GM10248 (cell line): ENCODE results near the gene HDGFL2.

Source experiments
- CTCF ChIA-PET: fragments of 300-600 bp; sonication (Branson Sonifier 250); formaldehyde crosslinking; extraction: SDS; loops from one replicate; lab custom pipeline; 2021; ENCODE audit warnings: antibody characterized with exemption; lab: Yijun Ruan, JAX
- POLR2A ChIA-PET: fragments of 350-650 bp; sonication (Branson Sonifier 250); formaldehyde crosslinking; extraction: SDS; loops from one replicate; lab custom pipeline; 2020; ENCODE audit warnings: antibody characterized with exemption; lab: Yijun Ruan, JAX
- DNase-seq: peaks from one replicate; pipeline ENCODE4 v3.0.0; 2012; ENCODE audit errors: extremely low spot score
- TF ChIP-seq, protein P1 (sequence below): IDR thresholded peaks from 2 replicates; pipeline ENCODE4 v1.5.1; 2012; ENCODE audit warnings: mild to moderate bottlenecking, low read depth; ENCODE audit errors: extremely low read depth, missing control alignments, control extremely low read depth

Gene HDGFL2

DNA sequence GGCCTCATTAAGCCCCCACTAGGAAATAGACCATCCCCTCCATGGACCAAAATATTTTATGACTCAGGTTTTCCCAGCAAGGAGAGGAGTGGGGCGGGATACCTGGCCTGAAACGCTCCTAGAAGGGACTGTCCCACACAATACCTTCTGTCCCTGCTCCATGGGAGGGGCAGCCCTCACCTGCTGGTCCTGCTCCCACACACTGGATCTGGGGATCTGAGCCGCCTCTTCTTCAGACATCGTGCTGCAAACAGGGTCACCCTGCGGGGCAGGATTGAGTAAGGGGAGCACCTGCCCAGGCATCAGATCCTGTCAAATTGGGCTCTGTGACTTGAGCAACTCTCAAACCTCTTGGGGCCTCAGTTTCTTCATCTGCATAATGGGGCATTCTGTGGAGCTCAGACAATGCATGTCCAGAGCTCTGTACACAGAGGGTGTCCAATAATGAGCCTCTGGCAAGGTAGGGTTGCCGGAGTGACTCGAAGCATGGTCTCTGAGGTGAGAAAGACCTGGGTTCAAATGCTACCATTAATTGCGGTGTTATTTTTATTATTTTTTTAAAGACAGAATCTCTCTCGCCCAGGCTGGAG is 61.8 kb downstream of the HDGFL2 start:
- DNase-seq, result no peak
- TF ChIP-seq, protein P1, sequence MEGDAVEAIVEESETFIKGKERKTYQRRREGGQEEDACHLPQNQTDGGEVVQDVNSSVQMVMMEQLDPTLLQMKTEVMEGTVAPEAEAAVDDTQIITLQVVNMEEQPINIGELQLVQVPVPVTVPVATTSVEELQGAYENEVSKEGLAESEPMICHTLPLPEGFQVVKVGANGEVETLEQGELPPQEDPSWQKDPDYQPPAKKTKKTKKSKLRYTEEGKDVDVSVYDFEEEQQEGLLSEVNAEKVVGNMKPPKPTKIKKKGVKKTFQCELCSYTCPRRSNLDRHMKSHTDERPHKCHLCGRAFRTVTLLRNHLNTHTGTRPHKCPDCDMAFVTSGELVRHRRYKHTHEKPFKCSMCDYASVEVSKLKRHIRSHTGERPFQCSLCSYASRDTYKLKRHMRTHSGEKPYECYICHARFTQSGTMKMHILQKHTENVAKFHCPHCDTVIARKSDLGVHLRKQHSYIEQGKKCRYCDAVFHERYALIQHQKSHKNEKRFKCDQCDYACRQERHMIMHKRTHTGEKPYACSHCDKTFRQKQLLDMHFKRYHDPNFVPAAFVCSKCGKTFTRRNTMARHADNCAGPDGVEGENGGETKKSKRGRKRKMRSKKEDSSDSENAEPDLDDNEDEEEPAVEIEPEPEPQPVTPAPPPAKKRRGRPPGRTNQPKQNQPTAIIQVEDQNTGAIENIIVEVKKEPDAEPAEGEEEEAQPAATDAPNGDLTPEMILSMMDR, result no peak
- ChIA-PET POLR2A (no interaction called here), CTCF (interaction anchor here (1.6 to 4.1 kb wide), 3 partner anchors 9 to 267 kb away, joined by 4 to 64 read pairs (median 8); no protein-coding TSS in a partner anchor)

DNA sequence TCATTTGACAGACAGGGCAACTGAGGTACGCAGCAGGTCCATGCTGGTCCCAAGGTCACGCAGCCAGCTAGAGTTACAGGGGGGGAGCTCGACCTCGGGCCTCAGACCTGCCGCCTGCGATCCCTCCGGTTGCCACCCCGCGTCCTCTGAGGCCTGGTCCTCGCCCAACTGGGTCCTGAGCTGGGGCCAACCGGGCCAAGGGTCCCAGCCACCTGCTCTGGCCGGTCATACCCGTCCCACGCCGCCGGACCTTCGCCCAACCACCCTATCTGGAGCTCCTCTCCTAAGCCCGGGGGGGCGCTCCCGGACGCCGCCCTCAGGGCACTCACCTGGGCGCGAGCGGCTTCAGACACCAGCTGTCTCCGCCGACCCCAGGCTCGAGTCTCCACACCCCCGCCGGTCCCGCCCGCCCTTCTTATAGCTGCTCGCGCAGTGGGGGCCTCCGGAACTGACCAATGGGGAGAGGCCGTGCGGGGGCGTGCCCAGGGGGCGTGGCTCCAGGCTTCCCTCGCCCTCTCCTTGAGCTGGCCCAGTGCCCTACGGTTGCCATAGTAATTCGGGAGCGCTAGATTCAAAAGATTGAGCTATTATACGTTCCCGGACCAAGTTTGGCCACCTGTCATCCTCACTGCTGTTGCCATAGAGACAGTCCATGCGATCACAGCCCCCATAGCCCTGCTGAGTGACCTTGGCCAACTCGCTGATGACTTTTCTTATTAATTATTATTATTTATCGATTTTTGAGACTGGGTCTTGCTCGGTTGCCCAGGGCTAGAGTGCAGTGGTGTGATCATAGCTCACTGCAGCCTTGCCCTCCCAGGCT is 63.0 kb downstream of the HDGFL2 start, which contains the start of gene PLIN5:
PLIN5 (minus strand) TSS at position 389 of the 823 bp plus-strand sequence. CDS start 1,150 bp downstream, outside the sequence.
- ChIA-PET POLR2A (no interaction called here), CTCF (interaction anchor here (0.9 to 4.1 kb wide), 9 partner anchors 11 to 268 kb away, joined by 3 to 64 read pairs (median 4); partner anchors contain the start of gene SH3GL1)
- DNase-seq, result peak; percentile 61
- TF ChIP-seq, protein P1, result no peak

DNA sequence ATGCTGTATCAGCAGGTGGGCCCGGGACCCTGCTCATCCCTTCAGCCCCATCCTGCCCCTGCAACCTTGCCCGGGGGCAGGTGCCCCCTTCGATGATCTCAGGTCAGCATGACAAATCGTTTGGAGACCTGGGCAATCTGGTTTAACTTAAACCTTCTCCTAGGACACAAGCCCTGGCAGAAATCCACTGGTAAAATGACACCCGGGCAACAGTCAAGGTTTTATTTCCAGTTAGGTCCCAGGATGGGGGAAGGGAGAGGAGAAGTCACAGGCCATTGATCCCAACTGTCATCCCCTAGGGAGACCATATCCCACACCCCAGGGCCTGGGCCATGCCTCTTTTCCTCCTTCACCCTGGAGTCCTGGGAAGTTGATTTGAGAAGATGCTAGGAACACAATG is 64.7 kb downstream of the HDGFL2 start:
- TF ChIP-seq, protein P1, result no peak
- DNase-seq, result no peak
- POLR2A ChIA-PET, result no interaction called here
- CTCF ChIA-PET, result interaction anchor here (4.1 kb wide), 1 partner anchor 12 kb away, joined by 64 read pairs; no protein-coding TSS in a partner anchor

DNA sequence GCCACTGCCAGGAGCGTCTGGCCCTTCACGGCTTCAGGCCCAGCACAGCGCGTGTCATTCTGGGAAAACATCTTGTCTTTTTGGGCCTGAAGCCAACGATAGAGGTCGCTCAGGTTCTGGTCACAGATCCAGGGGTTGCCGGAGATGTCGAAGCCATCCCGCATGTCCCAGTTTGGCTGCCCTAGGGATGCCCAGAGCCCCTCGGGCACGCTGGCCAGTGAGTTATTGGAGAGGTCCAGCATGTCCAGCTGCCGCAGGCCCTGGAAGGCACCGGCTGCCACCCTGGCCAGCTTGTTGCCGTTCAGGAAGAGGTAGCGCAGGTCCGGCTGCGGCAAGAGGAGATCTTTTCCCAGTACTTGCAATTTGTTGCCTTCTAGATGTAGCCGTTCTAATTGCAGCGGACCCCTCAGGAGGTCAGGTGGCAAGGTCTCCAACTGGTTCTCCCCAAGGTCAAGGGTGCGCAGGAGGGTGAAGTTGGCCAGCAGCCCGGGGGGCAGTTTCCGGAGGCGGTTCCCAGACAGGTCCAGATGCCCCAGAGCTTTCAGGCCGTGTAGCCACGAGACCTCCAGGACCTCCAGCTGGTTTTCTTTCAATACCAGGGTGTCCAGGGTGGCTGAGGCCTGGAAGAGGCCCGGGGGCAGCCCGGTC is 66.0 kb downstream of the HDGFL2 start:
- CTCF ChIA-PET, result interaction anchor here (1.6 to 4.8 kb wide), 3 partner anchors 13 to 98 kb away, joined by 4 to 35 read pairs (median 4); no protein-coding TSS in a partner anchor
- no peak for DNase-seq

DNA sequence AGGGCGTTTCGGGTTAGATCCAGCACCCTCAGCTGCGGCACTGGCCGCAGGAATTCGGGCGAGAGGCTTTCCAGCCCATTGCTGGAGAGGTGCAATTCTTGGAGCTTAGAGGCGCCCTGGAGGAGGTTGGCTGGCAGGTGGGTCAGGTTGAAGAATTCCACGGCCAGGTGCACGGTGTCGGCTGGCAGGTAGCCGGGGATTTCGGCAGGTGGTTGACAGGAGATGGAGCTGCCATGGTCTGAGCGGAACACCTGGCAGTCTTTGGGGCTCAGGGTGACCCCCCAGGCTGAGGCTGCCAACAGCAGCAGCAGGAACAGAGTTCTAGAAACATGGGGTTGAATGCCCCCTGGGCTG is 66.5 kb downstream of the HDGFL2 start:
- no peak for DNase-seq
- POLR2A ChIA-PET, result no interaction called here
- CTCF ChIA-PET, result interaction anchor here (1.6 to 4.8 kb wide), 3 partner anchors 14 to 98 kb away, joined by 4 to 35 read pairs (median 4); no protein-coding TSS in a partner anchor
- TF ChIP-seq, protein P1, result no peak

More for the DNA sequence above, 66.0 kb downstream of the HDGFL2 start:
- POLR2A ChIA-PET, result no interaction called here
- TF ChIP-seq, protein P1, result no peak

DNA sequence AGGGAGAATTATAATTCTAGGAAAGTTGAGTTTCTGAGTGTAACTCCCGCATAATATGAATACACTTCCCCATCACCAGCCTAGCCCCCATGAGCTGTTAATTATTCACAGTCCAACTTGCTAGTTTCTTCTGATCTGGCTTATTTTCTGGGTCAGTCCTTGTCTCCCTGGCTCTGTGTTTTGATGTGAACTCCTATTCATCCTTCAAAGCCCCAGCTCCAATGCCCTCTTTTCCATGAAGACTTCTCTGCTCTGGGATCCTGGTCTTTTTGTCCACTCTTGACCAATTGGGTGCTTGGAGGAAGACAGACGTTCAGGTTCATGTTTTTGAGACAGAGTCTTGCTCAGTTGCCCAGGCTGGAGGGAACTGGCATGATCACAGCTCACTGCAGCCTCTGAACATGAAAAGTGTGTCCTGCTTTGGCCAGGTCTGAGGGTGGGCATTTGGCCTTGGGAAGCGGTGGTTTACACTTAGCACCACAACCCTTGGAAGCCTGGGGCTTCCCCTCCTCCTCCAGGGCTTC is 67.1 kb downstream of the HDGFL2 start:
- ChIA-PET POLR2A (no interaction called here), CTCF (interaction anchor here (1.6 to 4.8 kb wide), 3 partner anchors 15 to 97 kb away, joined by 4 to 35 read pairs (median 4); no protein-coding TSS in a partner anchor)
- TF ChIP-seq, protein P1, result no peak
- no peak for DNase-seq
